HG02973 (cell line): Measurements from ENCODE around the gene LRP2BP.

Experiments
- ATAC-seq: cut with Tn5 transposase; IDR thresholded peaks from one replicate; pipeline ENCODE4 v1.9.1; 2021; ENCODE audit warnings: moderate library complexity; ENCODE audit not compliant: unreplicated experiment

Gene LRP2BP

DNA sequence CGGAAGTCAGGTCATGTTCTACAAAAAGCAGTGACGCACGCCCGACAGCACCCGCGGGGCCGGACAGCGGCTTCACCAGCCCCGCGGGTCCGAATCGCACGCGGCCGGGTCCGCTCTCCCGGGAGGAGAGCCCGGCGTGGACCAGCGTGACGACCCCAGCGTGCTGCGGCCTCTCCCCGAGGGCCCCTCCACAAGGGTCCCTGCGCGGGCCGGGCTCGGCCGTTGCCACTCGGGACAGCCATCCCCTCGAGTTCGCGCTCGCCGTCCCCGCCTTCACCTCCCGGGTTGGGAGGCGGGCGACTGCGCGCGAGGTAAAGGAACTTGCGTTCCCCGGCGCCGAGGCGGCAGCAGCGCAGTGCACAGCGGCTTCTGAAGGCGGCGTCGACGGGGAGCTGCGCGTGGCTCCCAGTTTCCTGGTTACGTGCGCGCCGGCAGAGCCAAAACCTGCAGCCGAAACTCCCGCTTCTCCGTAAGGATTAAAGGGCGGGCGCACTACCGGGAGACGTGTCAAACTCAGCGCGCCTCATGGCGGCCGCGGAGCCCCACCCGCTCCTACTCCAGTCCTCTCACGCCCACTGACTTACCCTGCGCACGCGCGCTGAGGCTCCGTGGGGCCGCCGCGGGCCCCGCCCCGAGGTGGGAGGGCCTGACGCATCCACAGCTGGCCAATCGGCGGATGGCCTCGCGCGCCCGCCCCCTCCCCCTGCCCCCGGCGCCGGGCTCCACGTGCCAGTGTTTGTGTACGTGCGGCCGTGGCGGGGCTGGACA, 416 bp upstream of the LRP2BP start:
- peak; percentile 74 for ATAC-seq

GRCh38 chr4:185394568-185395237, 1.0 kb downstream of the LRP2BP start:
- ATAC-seq = no peak

- ATAC-seq = no peak
Observed at GRCh38 chr4:185392156-185392555, 3.6 kb downstream of the LRP2BP start.

GRCh38 chr4:185390941-185391340, 4.8 kb downstream of the LRP2BP start:
- ATAC-seq = no peak

DNA sequence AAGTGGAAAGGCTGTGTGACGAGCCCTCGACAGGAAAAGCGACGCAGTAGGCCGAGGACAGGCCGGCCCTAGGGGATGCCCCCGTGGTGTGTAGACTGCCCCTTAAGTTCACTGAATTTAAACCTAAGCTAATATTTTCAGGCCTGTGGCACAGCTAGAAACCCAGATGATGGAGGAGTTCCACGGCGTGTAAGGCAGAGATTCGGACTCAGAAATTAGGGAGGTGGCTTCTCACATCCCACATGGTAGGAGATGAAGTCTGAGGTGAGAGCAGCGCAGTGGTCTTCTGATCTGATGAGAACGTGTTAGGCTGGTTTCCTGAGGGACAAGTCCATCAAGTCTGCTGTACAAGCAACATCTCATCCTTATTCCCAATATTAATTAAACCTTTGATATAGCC, 7.8 kb downstream of the LRP2BP start:
- no peak for ATAC-seq

DNA sequence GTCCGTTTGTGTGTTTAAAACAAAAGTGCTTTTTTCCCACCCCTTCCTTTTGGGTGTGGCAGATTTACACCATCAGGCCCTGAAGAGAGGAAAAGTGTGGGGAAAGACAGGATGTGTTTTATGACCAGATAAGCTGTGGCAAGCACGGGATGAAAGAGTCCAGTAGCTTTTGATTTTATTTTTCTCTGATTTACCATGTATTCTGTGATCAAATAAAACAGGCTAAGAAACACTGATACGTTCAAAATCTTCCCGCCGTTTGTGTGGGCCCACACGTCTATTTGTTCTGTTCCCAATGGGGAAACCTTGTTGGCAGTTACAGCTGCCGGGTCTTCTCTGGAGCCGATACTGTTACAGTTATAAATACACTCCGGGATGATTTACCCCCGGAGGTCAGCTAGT, 10.8 kb downstream of the LRP2BP start:
- ATAC-seq = no peak

- ATAC-seq = no peak
Observed at GRCh38 chr4:185384061-185384460, 11.7 kb downstream of the LRP2BP start.

DNA sequence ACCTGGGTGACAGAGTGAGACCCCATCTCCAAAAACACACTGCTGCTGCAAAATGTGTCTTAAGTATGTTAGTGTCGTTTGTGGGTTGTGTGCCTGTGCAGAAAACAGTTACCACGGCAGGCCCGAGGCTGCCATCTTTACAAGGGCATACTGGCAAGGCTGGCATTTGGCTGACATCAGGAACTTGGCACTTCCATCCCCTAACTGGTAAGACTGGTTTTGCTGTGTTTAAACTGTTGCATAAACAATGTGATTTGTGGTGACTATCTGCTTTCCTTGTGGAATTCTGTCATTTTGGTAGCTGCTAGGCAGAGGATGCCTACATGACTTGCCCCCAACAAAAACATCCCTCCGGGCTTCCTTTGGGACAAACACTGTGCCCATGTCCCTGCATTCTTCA, 12.3 kb downstream of the LRP2BP start:
- ATAC-seq = no peak

- no peak for ATAC-seq
Observed at GRCh38 chr4:185382754-185383153, 13.0 kb downstream of the LRP2BP start.

- ATAC-seq = no peak
Observed at GRCh38 chr4:185381288-185382196, 14.2 kb downstream of the LRP2BP start.

DNA sequence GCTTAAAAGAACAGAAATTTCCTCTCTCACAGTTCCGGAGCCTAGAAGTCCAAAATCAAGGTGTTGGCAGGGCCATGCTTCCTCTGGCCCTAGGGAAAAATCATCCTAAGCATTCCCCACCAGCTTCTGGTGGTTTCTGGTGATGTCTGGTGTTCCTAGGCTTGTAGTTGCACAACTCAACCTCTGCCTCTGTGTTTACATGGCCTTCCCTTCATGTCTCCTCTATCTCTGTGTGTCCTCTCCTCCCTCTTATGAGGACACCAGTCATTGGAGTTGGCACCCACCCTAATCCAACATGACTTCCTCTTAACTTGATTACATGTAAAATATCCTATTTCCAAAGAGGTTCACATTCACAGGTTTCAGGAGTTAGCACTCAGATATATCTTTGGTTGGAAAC, 15.4 kb downstream of the LRP2BP start:
- ATAC-seq = no peak

- no peak for ATAC-seq
Observed at GRCh38 chr4:185379326-185380295, 16.1 kb downstream of the LRP2BP start.

DNA sequence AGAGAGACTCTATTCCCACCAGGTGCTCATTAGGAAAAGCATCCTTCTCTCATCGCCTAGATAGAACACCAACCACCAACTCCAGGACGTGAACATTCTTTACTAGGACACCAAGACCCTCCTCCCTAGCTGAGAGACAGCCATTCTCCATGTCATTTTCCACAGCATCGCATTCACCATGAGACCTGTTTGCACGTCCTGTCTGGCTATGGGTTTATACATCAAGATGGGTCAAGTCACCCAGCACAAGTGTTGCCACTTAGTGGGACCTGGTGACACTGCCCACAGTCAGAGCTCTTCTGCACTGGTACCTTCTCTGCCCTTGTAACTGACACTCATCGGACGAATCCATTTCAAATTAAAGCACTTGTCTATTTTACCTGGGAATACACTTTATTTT, 17.5 kb downstream of the LRP2BP start:
- ATAC-seq = no peak

DNA sequence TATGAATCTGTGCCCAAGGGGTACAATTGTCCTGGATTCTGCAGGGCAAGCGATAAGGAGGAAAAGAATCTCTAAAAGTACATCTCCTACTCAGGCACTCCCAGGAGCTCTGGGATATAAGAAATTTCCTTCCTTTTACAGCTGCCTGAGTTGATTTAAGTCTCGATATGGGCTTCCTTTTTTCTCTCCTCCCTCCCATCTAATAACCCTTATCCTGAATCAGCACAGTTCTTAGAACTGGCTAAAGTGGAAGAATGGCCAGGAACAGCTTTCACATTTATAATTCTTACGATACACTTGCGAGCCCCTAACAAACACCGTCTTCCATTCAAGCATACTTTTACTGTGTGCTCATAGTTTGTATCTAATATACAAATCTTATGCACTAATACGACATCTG, 21.2 kb downstream of the LRP2BP start:
- no peak for ATAC-seq

DNA sequence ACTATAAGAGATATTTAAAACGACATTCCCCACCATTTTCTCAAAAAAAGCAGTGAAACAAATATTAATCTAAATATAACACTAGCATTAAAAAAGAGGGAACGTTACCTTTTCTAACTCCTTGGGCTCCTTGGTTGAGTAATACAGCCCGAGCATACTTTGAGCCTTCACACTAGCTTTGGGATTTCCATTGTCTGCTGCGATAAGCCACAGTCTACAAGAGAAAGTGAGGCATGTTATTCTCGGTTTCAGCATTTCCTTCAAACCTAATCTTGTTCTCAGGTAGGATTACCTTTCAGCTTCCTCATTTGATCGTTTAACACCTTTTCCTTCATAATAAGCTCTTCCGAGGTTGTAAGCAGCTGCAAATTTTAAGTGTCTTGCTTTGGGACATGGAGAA, 21.7 kb downstream of the LRP2BP start:
- no peak for ATAC-seq

DNA sequence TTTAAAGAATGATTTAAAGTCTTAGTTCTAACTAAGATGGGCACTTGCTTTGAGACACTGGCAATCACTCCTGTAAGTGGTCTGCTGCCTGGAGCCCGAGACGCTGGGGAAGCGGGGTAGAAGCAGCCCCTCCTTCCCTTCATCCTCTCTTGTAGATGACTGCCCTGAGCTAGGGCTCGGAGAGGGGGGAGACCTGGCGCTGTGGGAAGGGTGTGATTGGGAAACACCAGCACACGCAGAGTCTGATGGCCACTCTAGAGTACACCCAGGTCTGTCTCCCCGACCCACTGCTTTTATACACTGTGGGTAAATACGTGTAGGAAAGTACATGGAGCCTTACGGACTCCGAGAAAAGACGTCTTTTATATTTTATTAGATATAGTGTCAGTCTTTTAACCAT, 24.0 kb downstream of the LRP2BP start:
- ATAC-seq = no peak

- no peak for ATAC-seq
Observed at GRCh38 chr4:185370268-185370949, 25.3 kb downstream of the LRP2BP start.

- no peak for ATAC-seq
Observed at GRCh38 chr4:185369731-185370130, 26.0 kb downstream of the LRP2BP start.

DNA sequence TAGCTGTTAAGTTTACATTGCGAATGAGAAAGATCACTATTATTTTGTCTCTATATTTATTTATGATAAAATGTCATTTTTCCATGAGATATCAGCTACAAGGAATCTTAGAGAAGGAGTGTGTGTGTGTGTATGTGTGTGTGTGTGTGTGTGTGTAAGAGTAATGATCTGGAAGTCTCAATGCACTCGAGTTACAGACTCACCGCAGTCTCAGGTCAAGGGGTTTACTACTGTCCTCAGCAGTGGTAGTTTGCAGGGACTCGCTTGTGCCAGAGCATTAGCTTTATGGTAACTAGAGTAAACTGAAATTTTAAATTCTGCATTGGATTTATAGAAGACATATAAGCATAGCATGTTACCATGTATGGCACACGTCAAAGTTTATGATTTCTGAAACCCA, 30.8 kb downstream of the LRP2BP start:
- no peak for ATAC-seq

GRCh38 chr4:185363251-185363650, 32.5 kb downstream of the LRP2BP start:
- no peak for ATAC-seq
